H54 (cell line): ENCODE measurements around the gene BIN1.
A peak's percentile ranks its signal among the peaks of the same experiment; 100 is the strongest.

Experiments
- DNase-seq: peaks from one replicate; pipeline ENCODE4 v3.0.0; 2011; ENCODE audit warnings: low spot score, mixed read lengths; ENCODE audit not compliant: insufficient read length
- FAIRE-seq: peaks from 3 replicates; lab custom pipeline; 2011; peaks lifted over from hg19 to GRCh38; lab: Jason Lieb, UNC
- POLR2A ChIP-seq: IDR thresholded peaks from 2 replicates; pipeline ENCODE4 v1.6.1; 2011; ENCODE audit warnings: low read depth, mild to moderate bottlenecking, low read length

The BIN1 gene

DNA sequence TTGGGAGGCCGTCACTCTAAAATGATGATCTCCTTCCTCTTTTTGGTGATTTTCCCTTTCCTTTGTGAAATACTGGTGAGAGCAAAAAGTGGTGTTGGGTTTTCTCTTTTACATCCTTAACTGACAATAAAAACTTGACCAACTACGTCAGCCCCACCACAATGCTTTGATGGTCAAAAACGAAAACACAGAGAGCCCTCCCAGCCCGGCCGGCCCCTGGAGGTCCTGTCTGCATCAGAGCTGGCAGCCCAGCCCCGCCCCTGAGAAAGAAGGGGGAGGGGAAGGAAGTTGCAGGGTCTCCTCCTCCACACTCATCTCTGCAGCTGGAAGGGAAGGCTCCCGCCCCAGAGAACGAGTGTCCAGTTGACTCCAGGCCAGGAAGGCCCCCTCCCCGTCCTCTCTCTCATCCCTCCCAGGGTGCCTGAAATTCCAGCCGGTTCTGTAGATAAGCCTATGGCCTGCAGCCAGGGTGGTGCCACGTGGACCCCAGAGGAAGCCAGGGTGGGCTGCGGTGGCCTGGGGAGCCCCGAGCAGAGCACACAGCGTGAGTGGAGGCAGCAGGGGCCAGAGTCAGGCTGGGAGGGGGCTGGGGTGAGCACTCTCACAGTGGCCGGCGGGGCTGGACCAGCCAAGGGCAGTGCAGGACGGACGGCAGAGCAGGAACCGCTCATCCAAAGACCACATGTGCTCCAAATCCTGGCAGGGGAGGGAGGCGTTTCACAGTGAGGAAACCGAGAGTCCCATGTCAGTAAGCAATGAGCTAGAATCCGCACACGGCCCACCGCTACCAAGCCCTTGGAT is 19.8 kb downstream of the BIN1 start:
- no peak for DNase-seq
- no peak for FAIRE-seq
- no peak for TF ChIP-seq POLR2A

DNA sequence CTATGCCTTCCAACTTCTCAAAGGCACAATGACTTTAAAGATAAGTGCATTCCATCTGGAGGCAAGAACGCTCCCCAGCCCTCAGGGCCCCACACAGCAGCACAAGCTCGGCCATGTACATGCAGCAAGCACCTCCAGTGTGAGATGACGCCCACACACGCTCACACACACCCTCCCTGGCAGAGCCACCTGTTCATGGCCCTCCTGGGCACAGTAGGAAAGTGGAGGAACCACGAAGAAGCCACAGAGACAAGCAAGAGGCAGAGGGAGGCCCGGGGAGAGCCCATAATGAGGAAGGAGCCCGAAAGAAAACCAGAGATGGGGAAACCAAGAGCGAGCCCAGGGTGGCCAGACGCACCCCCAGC is 21.7 kb downstream of the BIN1 start:
- no peak for TF ChIP-seq POLR2A
- no peak for FAIRE-seq
- DNase-seq: no peak

DNA sequence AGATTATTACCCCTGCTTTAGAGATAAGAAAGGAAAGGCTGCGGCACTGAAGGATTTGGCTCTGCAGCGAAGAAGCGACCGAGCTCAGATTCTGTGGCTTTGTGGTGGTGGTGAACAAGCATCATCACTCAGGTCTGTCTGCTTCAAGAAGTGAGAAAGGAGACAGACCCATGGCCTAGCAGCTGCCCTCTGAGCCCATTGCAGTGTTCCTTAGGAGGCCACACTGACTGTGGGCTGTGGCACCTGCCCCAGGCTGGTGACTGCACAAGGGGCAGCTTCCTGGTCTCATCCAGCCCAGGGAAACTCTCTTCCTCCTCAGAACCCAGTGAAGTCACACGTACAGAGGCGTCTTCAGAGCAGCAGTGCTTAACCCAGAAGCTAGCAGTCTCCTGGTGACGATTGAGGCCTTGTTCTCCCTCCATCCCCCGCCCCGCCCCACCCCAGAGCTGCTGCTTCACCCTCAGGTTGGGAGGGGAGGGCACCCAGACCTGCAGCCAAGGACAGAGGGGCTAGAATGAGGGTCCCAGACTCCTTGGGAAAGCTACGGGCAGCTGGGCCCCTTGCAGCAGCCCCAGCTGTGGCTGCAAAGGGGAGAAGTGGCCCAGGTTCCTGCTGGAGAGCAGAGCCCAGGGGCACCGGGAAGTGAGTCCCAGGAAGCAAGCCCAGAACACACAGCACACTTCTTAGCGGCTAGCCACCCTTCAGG is 22.2 kb downstream of the BIN1 start:
- DNase-seq (no peak), FAIRE-seq (no peak)
- TF ChIP-seq POLR2A: no peak

DNA sequence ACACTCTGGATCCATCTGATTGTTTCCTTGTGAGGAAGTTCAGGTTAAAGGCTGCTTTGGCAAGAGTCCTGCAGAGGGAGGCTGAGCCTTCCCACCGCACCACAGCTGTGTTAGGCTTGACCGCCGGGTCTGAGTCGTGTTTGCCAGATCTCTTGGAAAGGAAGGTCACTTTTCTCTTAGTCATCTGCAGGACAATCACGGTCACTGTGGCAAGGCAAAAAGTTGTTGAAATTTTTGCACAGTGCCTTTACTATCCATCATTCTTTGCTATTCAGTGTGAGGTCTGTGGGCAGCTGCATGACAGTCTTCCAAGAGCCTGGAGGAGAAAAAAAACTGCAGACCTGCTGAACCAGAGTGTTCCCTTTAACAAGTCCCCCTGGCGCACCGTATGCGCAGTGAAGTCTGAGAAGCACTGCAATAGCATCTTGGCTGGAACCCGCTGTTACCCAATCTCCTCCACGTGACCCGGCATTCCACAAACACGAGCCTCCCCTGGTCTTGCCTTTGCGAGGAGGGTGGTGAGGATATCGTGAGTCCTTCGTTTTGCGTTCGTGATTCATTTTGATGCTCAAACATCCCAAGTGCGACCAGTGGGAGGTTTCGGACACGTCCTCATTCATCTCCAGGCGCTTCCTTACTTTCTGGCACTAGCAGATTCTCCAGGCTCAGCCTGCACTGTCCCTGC is 23.0 kb downstream of the BIN1 start:
- peak; percentile 72 for FAIRE-seq
- TF ChIP-seq POLR2A: no peak
- DNase-seq: peak; percentile 86

DNA sequence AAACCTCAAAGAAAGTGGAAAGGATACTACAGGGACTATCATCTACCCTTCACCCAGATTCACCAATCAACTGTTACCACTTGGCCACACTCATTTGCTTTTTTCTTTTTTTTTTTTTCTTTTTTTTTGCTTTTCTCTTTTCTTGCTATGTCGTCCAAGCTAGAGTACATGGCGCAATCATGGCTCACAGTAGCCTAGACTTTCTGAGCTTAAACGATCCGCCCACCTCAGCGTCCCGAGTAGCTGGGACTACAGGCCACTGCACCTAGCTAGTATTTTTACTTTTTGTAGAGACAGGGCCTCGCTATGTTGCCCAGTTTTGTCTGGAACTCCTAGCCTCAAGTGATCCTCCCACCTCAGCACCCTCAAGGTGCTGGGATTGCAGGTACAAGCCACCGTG is 24.0 kb downstream of the BIN1 start:
- TF ChIP-seq POLR2A: no peak
- DNase-seq (no peak), FAIRE-seq (no peak)

DNA sequence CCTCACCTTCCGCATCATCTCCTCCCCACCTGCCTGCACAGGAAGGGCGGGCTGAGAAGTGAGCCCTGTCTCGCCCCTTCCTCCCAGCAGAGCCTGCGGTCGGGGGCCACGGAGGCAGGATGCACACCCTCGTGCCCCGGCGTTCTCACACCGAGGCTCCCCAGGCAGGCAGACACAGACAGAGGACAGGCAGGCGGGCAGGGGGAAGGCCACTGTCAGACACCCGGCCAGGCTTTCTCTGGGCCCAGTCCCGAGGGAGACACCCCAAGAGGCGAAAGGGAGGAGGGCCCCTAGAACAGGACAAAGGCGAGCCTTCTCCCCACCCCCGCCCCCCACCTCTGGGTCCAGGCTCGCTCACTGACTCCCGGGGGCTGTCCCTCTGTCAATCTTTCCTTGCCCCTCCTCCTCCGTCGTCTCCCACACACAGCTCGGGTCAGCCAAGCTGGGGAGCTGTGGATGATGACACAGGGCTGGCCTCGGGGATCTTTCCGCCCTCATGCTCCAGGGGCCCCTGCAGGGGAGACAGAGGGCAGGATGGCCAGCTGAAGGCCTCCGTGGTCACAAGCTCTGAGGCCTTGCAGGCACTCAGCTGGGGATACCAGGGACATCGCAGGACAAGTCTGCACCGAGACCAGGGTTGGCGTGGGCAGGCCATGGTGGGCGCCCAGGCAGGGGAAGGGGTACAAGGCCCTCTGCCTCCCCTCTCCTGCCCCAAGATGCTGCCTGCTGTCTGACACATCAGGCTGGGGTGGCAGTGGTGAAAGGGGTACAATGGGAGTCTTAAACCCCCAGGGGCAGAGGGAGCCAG is 24.9 kb downstream of the BIN1 start:
- FAIRE-seq: no peak
- no peak for DNase-seq

DNA sequence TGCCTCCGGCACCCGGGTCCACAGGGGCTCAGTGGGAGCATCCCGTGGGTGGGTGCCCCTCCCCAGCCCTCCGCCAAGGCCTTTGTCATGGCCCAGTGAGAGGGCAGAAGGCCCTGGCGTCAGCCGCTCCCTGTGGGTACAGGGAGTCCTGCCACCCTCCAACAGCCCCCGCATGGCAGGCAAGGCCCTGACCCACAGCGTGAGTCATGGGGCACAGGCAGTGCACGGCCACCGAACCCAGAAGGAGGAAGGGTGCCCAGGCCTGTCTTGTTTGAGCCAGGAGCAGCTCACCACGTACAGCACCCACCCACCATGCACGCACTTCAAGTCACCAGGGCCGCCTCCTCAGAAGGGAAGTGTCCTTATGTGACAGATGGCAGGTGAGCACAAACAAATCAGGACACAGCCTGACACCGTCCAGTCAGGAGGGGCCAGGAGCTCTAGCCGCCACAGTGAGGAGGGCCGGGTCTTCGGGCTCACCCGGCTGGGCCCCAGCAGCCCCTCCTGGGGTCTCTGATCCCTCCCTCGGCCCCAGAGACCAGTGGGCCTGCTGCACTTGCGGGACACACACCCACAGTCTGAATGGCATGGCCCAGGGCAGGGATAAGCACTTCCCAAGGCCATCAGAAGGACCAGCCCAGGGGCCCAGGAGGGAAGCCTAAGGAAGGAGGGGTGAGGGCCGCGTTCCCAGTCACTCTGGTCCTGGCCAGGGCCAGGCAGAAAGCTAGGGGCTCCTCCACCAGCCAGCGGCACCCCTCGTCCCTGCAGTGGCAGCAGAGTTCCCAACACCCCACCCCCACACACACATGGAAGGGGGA is 25.8 kb downstream of the BIN1 start:
- DNase-seq (no peak), FAIRE-seq (no peak)
- no peak for TF ChIP-seq POLR2A

More for the DNA sequence above, 24.9 kb downstream of the BIN1 start:
- TF ChIP-seq POLR2A: no peak

DNA sequence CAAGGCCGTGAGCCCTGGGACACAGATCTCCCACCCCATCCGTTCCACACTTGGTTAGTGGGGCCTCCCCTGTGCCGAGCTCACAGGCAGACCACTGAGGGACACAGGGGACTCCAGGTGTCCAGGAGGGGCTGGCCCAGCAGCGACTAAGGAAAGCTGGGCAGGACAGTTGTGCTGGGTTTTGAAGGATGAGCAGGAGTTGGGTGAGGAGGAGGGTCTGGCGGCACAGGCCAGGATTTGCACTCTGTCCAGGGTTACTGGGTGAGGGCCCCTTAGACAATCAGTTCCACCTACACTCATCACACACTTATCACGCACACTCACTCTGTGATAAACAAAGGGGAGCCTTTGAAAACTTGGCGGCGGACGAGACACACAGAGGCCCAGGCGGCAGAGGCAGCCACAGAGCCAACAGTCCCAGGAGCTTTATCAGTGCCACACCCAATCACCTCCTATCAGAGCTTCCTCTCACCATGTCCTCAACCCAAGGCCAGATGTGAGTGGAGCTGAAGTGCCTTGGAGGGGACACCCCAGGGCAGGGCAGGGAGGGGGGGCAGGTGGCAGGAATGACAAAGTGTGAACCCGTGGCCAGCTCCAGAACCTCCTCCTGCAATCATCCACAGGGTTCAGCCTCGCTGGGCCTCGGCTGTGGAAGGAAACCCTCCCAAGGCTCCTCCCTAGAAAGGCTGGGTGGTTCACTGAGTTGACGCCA is 26.6 kb downstream of the BIN1 start:
- DNase-seq (no peak), FAIRE-seq (no peak)
- TF ChIP-seq POLR2A: no peak

DNA sequence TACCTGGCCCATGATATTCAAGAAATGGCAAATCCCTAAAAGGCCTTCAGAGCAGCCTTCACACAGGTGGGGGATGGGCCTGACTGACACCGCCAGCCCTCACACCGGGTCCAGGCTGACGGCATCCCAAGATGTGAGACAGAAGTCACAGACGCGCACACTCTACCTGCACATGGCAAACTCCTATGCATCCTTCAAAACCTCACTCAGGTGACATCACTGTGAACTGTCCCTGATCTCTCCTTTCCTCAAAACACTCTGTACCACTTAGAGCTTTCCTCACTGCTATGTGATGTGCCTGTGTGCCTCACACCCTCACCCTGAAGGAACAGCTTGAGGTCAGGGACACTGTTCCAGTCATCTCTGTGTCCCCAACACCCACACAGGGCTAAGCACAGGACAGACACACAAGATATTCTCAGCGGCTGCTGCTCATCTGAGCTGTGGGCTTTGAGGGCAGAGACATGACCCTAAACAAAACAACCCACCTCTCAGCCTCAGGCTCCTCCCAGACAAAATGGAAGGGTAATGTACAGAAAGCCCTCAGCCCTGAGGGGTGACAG is 27.5 kb downstream of the BIN1 start:
- no peak for DNase-seq
- FAIRE-seq: no peak
- TF ChIP-seq POLR2A: no peak

DNA sequence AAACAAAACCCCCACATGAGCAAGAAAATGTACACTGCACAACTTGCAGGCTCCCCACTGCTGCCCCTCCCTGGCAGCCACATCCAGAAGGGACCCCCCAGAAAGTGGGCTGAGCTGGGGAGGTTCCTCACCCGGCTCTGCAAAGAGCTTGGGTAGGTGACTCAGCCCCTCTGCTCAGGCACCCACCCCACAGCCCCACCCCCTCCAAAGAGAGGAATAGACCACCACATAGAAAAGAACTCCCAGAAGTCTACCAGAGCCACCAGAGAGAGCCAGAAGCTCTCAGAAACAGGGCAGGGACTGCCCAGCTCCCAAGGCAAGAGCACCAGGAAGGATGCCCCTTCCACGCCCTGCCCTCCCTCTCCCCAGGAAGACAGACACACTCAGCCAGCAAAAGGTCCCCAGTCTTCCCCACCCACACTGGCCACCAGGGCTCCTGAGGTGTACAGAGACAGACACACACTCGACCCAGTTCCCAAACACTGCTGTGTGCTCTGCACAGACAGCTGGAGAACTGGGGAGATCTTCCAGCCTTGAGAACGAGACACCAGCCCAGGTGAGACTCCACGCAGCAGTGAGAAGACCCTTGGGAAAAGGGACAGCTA is 28.2 kb downstream of the BIN1 start:
- DNase-seq: no peak
- FAIRE-seq: no peak
- TF ChIP-seq POLR2A: no peak

DNA sequence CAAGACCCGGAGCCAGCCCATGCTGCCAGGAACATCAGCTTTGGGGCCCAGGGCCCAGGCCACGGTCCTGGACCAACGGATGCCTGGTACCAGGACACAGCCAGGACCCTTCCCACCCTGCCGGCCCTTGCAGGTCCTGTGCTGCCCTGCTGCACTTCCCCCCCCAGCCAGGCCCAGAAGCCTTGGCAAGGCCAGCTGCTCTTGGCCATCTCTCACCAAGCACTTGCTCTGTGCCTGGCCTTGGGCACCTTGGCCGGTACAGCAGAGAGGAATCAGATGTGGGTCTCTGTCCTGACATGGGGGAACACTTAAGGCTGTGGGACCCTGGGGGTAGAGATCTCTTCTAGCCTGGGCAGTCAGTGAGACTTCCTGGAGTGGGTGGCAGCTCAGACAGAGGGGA is 28.9 kb downstream of the BIN1 start:
- FAIRE-seq: no peak
- DNase-seq: no peak
- TF ChIP-seq POLR2A: no peak
